GM12878 (cell line): ENCODE results near the gene HLA-DRA. TPM values are rescaled to one million over a fixed set of nuclear protein-coding genes. Genes with fewer than 3 reads are reported as not detected.

ENCODE experiments used
- ATAC-seq: fragments of 200-7000 bp; cut with Tn5 transposase; 3 replicates; pipeline ENCODE4 v1.9.1; 2020; ENCODE audit warnings: mild to moderate bottlenecking, moderate library complexity
- BruUV-seq: library from RNA; stranded (reverse); fragments of 400-500 nt; replicated peaks from 2 replicates; lab custom pipeline; 2021; lab: Mats Ljungman, UMichigan
- CTCF ChIA-PET: fragments of 300-600 bp; sonication (Branson Sonifier 250); formaldehyde crosslinking; extraction: SDS; loops from one replicate; lab custom pipeline; 2021; ENCODE audit warnings: inconsistent platforms; lab: Yijun Ruan, JAX
- POLR2A ChIA-PET: fragments of 350-600 bp; formaldehyde crosslinking; extraction: SDS; loops from one replicate; lab custom pipeline; 2021; ENCODE audit warnings: inconsistent platforms; lab: Charles Lee
- RAD21 ChIA-PET: fragments of 300-600 bp; sonication (Branson Sonifier 250); formaldehyde crosslinking; loops from one replicate; lab custom pipeline; 2023; ENCODE audit warnings: antibody characterized with exemption; ENCODE audit not compliant: unreplicated experiment; lab: Charles Lee
- SMC1A ChIA-PET: fragments of 300-600 bp; sonication (Branson Sonifier 250); formaldehyde crosslinking; loops from one replicate; lab custom pipeline; 2023; ENCODE audit not compliant: unreplicated experiment, uncharacterized antibody; lab: Charles Lee
- DNase-seq: peaks from one replicate; pipeline ENCODE4 v3.0.0-alpha.2; 2011; ENCODE audit warnings: low read depth, low spot score
- FAIRE-seq: peaks from 3 replicates; lab custom pipeline; 2011; peaks lifted over from hg19 to GRCh38; lab: Jason Lieb, UNC
- H2AFZ ChIP-seq: 2 replicates; pipeline ENCODE4 v1.6.0; 2011; ENCODE audit warnings: low read depth, low read length, control low read depth; ENCODE audit not compliant: control insufficient read depth
- H3K27ac ChIP-seq: 2 replicates; pipeline ENCODE4 v1.5.1; 2011; ENCODE audit warnings: control low read depth; ENCODE audit not compliant: control insufficient read depth, insufficient read depth
- H3K27me3 ChIP-seq, 2 experiments: replicated peaks in 1 of 2; 2 replicates each; pipeline versions ENCODE4 v1.6.0 to v1.6.1; 2011; ENCODE audit warnings: low read length in 1 of 2; ENCODE audit not compliant: control insufficient read depth in 2 of 2, insufficient read depth in 2 of 2
- H3K36me3 ChIP-seq, 2 experiments: 2 replicates each; pipeline ENCODE4 v1.5.1; 2011; ENCODE audit warnings: low read length in 1 of 2; ENCODE audit not compliant: control insufficient read depth in 2 of 2, insufficient read depth in 2 of 2
- H3K4me1 ChIP-seq: 2 replicates; pipeline ENCODE4 v1.6.1; 2011; ENCODE audit warnings: mild to moderate bottlenecking, low read length, moderate library complexity, mixed read lengths; ENCODE audit not compliant: control insufficient read depth, insufficient read depth
- H3K4me2 ChIP-seq: 2 replicates; pipeline ENCODE4 v1.6.0; 2011; ENCODE audit warnings: control low read depth; ENCODE audit not compliant: control insufficient read depth, insufficient read depth
- H3K4me3 ChIP-seq: fragments of 200-600 bp; sonication (generic); 2 replicates; pipeline ENCODE4 v1.5.1; 2016
- H3K79me2 ChIP-seq: 2 replicates; pipeline ENCODE4 v1.6.0; 2011; ENCODE audit warnings: low read length; ENCODE audit not compliant: control insufficient read depth, insufficient read depth
- H3K9ac ChIP-seq: 2 replicates; pipeline ENCODE4 v1.8.0; 2011; ENCODE audit warnings: low read length, control low read depth, mixed read lengths; ENCODE audit not compliant: control insufficient read depth, insufficient read depth
- H3K9me3 ChIP-seq: replicated peaks from 3 replicates; pipeline ENCODE4 v1.5.1; 2011; ENCODE audit warnings: mild to moderate bottlenecking, low read length; ENCODE audit not compliant: control insufficient read depth, insufficient read depth
- H4K20me1 ChIP-seq: 2 replicates; pipeline ENCODE4 v1.6.0; 2011; ENCODE audit not compliant: control insufficient read depth, insufficient read depth
- ATF7 ChIP-seq: fragments of 450-650 bp; IDR thresholded peaks from 2 replicates; pipeline ENCODE4 v1.6.1; 2016; ENCODE audit warnings: low read depth, mild to moderate bottlenecking
- BCL11A ChIP-seq: IDR thresholded peaks from 2 replicates; pipeline ENCODE4 v1.6.1; 2011; ENCODE audit warnings: low read depth, low read length
- CBX5 ChIP-seq: sonication (generic); IDR thresholded peaks from 2 replicates; pipeline ENCODE4 v1.6.1; 2016; ENCODE audit warnings: low read depth, moderate library complexity, mild to moderate bottlenecking, inconsistent platforms
- GABPA ChIP-seq: IDR thresholded peaks from 2 replicates; pipeline ENCODE4 v1.6.1; 2014; ENCODE audit warnings: antibody characterized with exemption, low read depth, mild to moderate bottlenecking, inconsistent platforms
- HDGF ChIP-seq: fragments of 450-650 bp; IDR thresholded peaks from 2 replicates; pipeline ENCODE4 v1.6.1; 2016; ENCODE audit warnings: antibody characterized with exemption
- NFXL1 ChIP-seq: fragments of 450-650 bp; IDR thresholded peaks from 2 replicates; pipeline ENCODE4 v1.6.1; 2017; ENCODE audit warnings: antibody characterized with exemption, mild to moderate bottlenecking, borderline replicate concordance
- RAD51 ChIP-seq: fragments of 450-650 bp; IDR thresholded peaks from 2 replicates; pipeline ENCODE4 v1.6.1; 2016; ENCODE audit warnings: moderate library complexity, mild to moderate bottlenecking, inconsistent platforms
- RUNX3 ChIP-seq: IDR thresholded peaks from 2 replicates; pipeline ENCODE4 v1.6.1; 2012; ENCODE audit warnings: low read length, inconsistent platforms
- TBL1XR1 ChIP-seq: IDR thresholded peaks from 2 replicates; pipeline ENCODE4 v1.6.1; 2012; ENCODE audit warnings: low read depth, low read length, improper control_type of control experiment
- TCF7 ChIP-seq: IDR thresholded peaks from 2 replicates; pipeline ENCODE4 v1.6.1; 2014; ENCODE audit warnings: antibody characterized with exemption, borderline replicate concordance
- WGBS: methylation state at CpG from one replicate; pipeline ENCODE4 v1.1.6; 2016; ENCODE audit warnings: low lambda C conversion rate; ENCODE audit not compliant: insufficient replicate concordance, insufficient coverage; ENCODE audit errors: missing lambda C conversion rate; 5-methylcytosine and 5-hydroxymethylcytosine counted together
- in situ Hi-C: fragments of 300-500 bp; cut with MboI; formaldehyde crosslinking; loops from 9 replicates; pipeline ENCODE4 v1.14.3; 2018; ENCODE audit warnings: mixed read lengths
- intact Hi-C: fragments of 100-400 bp; cut with micrococcal nuclease; formaldehyde crosslinking; loops from one replicate; pipeline ENCODE4 v1.14.2; 2022; ENCODE audit not compliant: unreplicated experiment
- polyA plus RNA-seq, 11 experiments: library from polyadenylated mRNA; depleted of rRNA in 4 of 11; unstranded in 6 of 11; stranded (reverse) in 5 of 11; fragments of >200 nt; fragmentation: Nextera tagmentation in 4 of 11; fragmentation: Illumina TruSeq in 1 of 11; extraction: Ambion mirVana in 4 of 11; extraction: Trizol in 1 of 11; gene quantifications; 1 replicate in 1 of 11; 2 replicates in 10 of 11; pipeline versions ENCODE4 v1.2.1 to v1.2.3, GENCODE V29; 2011 to 2016; ENCODE audit warnings: inconsistent platforms in 2 of 11, missing spikeins in 2 of 11, low read depth in 1 of 11
- total RNA-seq, 4 experiments: library from RNA; depleted of rRNA in 3 of 4; stranded (reverse); fragments of >200 nt in 3 of 4; fragmentation: Illumina TruSeq in 1 of 4; extraction: Trizol in 1 of 4; gene quantifications; 2 replicates each; pipeline versions ENCODE4 v1.2.1 to v1.2.3, GENCODE V29; 2013 to 2021
- TF ChIP-seq, protein P1 (sequence below): IDR thresholded peaks from 2 replicates; pipeline ENCODE4 v1.6.1; 2012; ENCODE audit warnings: low read depth, low read length, improper control_type of control experiment

HLA-DRA gene
- total and polyA plus RNA-seq, 10 of the 15 experiments (the other 5 are each of a cell fraction or from before 2014, with no cell fraction given) = 2,040 to 7,093 (median 2,859) TPM

DNA sequence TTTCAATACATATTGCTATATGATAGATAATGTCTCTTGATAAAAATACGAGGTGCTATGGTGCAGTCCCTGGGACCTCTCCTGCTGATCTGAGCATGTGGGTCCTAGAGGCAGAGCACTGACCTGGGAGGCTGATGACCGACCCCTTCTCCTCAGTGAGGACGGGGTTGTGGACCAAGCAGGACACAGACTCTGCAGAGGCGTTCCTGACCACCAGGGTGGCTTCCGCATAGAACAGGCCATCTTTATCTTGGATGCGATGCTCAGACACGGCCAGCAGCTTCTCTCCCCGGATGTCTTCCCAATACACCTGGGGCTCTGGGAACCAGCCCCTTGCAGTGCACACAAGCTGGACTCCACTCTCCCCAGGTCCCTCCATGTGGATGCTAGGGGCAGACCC is 36.9 kb upstream of the HLA-DRA start (continued):
- TF ChIP-seq, protein P1, sequence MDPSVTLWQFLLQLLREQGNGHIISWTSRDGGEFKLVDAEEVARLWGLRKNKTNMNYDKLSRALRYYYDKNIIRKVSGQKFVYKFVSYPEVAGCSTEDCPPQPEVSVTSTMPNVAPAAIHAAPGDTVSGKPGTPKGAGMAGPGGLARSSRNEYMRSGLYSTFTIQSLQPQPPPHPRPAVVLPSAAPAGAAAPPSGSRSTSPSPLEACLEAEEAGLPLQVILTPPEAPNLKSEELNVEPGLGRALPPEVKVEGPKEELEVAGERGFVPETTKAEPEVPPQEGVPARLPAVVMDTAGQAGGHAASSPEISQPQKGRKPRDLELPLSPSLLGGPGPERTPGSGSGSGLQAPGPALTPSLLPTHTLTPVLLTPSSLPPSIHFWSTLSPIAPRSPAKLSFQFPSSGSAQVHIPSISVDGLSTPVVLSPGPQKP = no peak
- TF ChIP-seq HDGF (no peak), CBX5 (no peak), RUNX3 (no peak)

DNA sequence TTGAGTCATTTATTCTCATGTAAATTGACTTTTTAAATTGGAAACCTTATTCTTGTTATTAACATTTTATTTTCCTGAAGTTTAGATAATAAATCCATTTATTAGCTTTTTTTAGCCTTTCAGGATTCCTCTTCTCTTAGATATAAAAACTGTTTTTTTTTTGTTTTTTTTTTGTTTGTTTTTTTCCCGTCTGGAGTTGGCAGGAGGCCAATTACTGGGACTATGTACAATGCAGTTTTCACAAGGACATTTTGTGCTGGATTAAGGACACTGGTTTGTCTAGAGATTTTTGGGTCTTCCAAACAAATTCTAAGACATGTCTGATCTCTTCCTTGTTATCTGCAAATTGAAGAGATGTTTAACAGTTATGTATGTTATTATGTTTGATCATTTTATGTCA is 34.0 kb upstream of the HLA-DRA start:
- 39% methylated on average over 1 of the region's 1 CpG for WGBS
- ChIA-PET SMC1A (interaction anchor here (0.6 to 5.7 kb wide), 13 partner anchors 9 to 393 kb away, joined by 3 to 32 read pairs (median 3); no protein-coding TSS in a partner anchor), POLR2A (no interaction called here), RAD21 (interaction anchor here (0.6 to 1.6 kb wide), 4 partner anchors 152 to 386 kb away, joined by 3 to 4 read pairs (median 3); no protein-coding TSS in a partner anchor), CTCF (interaction anchor here (0.8 to 1.9 kb wide), 8 partner anchors 9 to 382 kb away, joined by 3 to 9 read pairs (median 6); no protein-coding TSS in a partner anchor)
- Histone ChIP-seq H3K9ac (no peak overlapping the region), H3K79me2 (no peaks in the 10 kb centered on the region), H3K4me2 (no peak overlapping the region), H3K9me3 (no peaks in the 10 kb centered on the region), H3K4me3 (no peak overlapping the region), H3K4me1 (no peaks in the 10 kb centered on the region), H3K27me3 (peaks cover 2 to 4% of the 10 kb centered on the region in 2 experiments; a peak in 2 of 4 replicates), H3K27ac (no peak overlapping the region), H2AFZ (no peak overlapping the region), H4K20me1 (no peaks in the 10 kb centered on the region), H3K36me3 (no peaks in the 10 kb centered on the region)
- BruUV-seq = no TSS peak
- intact Hi-C loops (no loop called here), in situ Hi-C loops (no loop called here)
- no peak for FAIRE-seq
- no peak for TF ChIP-seq TCF7
- no peak for TF ChIP-seq RAD51
- TF ChIP-seq GABPA = no peak
- TF ChIP-seq NFXL1 = no peak
- no peak for TF ChIP-seq ATF7
- no peak for TF ChIP-seq TBL1XR1
- no peak for TF ChIP-seq BCL11A
- DNase-seq = no peak
- no peak for ATAC-seq
